ENCODE results near the gene KIT. TPM values are rescaled to one million over a fixed set of nuclear protein-coding genes. Genes with fewer than 3 reads are reported as not detected.
"Not testable (repeated sequence)": the region's sequence is repeated elsewhere in the genome, so short reads cannot be mapped to it uniquely, and the experiment has no call there.

Gene KIT
- polyA plus RNA-seq, 4 donors: 0.22 to 14.7 (median 2.2) TPM

GRCh38 chr4:54635318-54635717 is 22.4 kb upstream of the KIT start:
- no peaks in the 10 kb centered on the region for H3K36me3 ChIP-seq (ENCODE audit: control insufficient read depth in 3 of 3, insufficient read depth in 2 of 3, low read depth in 1 of 3, low read length in 3 of 3)
- H3K4me3 ChIP-seq (ENCODE audit: low read depth in 1 of 3, low read length in 3 of 3): no peak overlapping the region
- WGBS, 3 donors: 85 to 94% (median 87%) methylated on average over 3 of the region's 3 CpGs
- H3K27ac ChIP-seq (ENCODE audit: low read depth in 1 of 3, low read length in 2 of 3): no peak overlapping the region
- FAIRE-seq: no peak
- no peaks in the 10 kb centered on the region for H3K9me3 ChIP-seq (ENCODE audit: control insufficient read depth in 2 of 2, insufficient read depth in 1 of 2, low read depth in 1 of 2, low read length in 1 of 2)
- H3K27me3 ChIP-seq (ENCODE audit: control insufficient read depth in 3 of 3, insufficient read depth in 3 of 3, low read length in 3 of 3): peaks cover 0 to 4% (median 2%) of the 10 kb centered on the region in 3 donors
- DNase-seq: no peak
- H3K4me1 ChIP-seq (ENCODE audit: control insufficient read depth in 3 of 3, insufficient read depth in 2 of 3, low read depth in 1 of 3, low read length in 2 of 3): no peaks in the 10 kb centered on the region

GRCh38 chr4:54637325-54637724 is 20.4 kb upstream of the KIT start:
- WGBS, 3 donors: 50 to 64% (median 57%) methylated on average over 4 of the region's 4 CpGs
- H3K36me3 ChIP-seq (ENCODE audit: control insufficient read depth in 3 of 3, insufficient read depth in 2 of 3, low read depth in 1 of 3, low read length in 3 of 3): no peaks in the 10 kb centered on the region
- no peaks in the 10 kb centered on the region for H3K27me3 ChIP-seq (ENCODE audit: control insufficient read depth in 3 of 3, insufficient read depth in 3 of 3, low read length in 3 of 3)
- FAIRE-seq (no peak), DNase-seq (no peak)
- no peaks in the 10 kb centered on the region for H3K4me1 ChIP-seq (ENCODE audit: control insufficient read depth in 3 of 3, insufficient read depth in 2 of 3, low read depth in 1 of 3, low read length in 2 of 3)
- no peak overlapping the region for H3K27ac ChIP-seq (ENCODE audit: low read depth in 1 of 3, low read length in 2 of 3)
- no peak overlapping the region for H3K4me3 ChIP-seq (ENCODE audit: low read depth in 1 of 3, low read length in 3 of 3)
- no peaks in the 10 kb centered on the region for H3K9me3 ChIP-seq (ENCODE audit: control insufficient read depth in 2 of 2, insufficient read depth in 1 of 2, low read depth in 1 of 2, low read length in 1 of 2)

GRCh38 chr4:54641101-54641500 is 16.7 kb upstream of the KIT start:
- not testable (repeated sequence) for H3K4me3 ChIP-seq (ENCODE audit: low read depth in 1 of 3, low read length in 3 of 3); H3K27me3 ChIP-seq (ENCODE audit: control insufficient read depth in 3 of 3, insufficient read depth in 3 of 3, low read length in 3 of 3); FAIRE-seq; H3K9me3 ChIP-seq (ENCODE audit: control insufficient read depth in 2 of 2, insufficient read depth in 1 of 2, low read depth in 1 of 2, low read length in 1 of 2); H3K4me1 ChIP-seq (ENCODE audit: control insufficient read depth in 3 of 3, insufficient read depth in 2 of 3, low read depth in 1 of 3, low read length in 2 of 3); DNase-seq; H3K36me3 ChIP-seq (ENCODE audit: control insufficient read depth in 3 of 3, insufficient read depth in 2 of 3, low read depth in 1 of 3, low read length in 3 of 3); H3K27ac ChIP-seq (ENCODE audit: low read depth in 1 of 3, low read length in 2 of 3)
- 89 to 92% (median 92%) methylated on average over 9 of the region's 9 CpGs for WGBS, 3 donors

- Histone ChIP-seq H3K9me3 (ENCODE audit: control insufficient read depth in 2 of 2, insufficient read depth in 1 of 2, low read depth in 1 of 2, low read length in 1 of 2) (no peaks in the 10 kb centered on the region), H3K36me3 (ENCODE audit: control insufficient read depth in 3 of 3, insufficient read depth in 2 of 3, low read depth in 1 of 3, low read length in 3 of 3) (no peaks in the 10 kb centered on the region), H3K4me1 (ENCODE audit: control insufficient read depth in 3 of 3, insufficient read depth in 2 of 3, low read depth in 1 of 3, low read length in 2 of 3) (no peaks in the 10 kb centered on the region), H3K4me3 (ENCODE audit: low read depth in 1 of 3, low read length in 3 of 3) (no peak overlapping the region), H3K27ac (ENCODE audit: low read depth in 1 of 3, low read length in 2 of 3) (no peak overlapping the region), H3K27me3 (ENCODE audit: control insufficient read depth in 3 of 3, insufficient read depth in 3 of 3, low read length in 3 of 3) (no peaks in the 10 kb centered on the region)
- DNase-seq (peak in 1 of 2 donors; percentile 57), FAIRE-seq (no peak)
- 14 to 43% (median 32%) methylated on average over 5 of the region's 5 CpGs for WGBS, 3 donors
These were observed 14.6 kb upstream of the KIT start for GRCh38 chr4:54643172-54643571.

- Histone ChIP-seq H3K4me1 (ENCODE audit: control insufficient read depth in 3 of 3, insufficient read depth in 2 of 3, low read depth in 1 of 3, low read length in 2 of 3) (no peaks in the 10 kb centered on the region), H3K27ac (ENCODE audit: low read depth in 1 of 3, low read length in 2 of 3) (no peak overlapping the region), H3K36me3 (ENCODE audit: control insufficient read depth in 3 of 3, insufficient read depth in 2 of 3, low read depth in 1 of 3, low read length in 3 of 3) (no peaks in the 10 kb centered on the region), H3K9me3 (ENCODE audit: control insufficient read depth in 2 of 2, insufficient read depth in 1 of 2, low read depth in 1 of 2, low read length in 1 of 2) (no peaks in the 10 kb centered on the region), H3K27me3 (ENCODE audit: control insufficient read depth in 3 of 3, insufficient read depth in 3 of 3, low read length in 3 of 3) (no peaks in the 10 kb centered on the region), H3K4me3 (ENCODE audit: low read depth in 1 of 3, low read length in 3 of 3) (no peak overlapping the region)
- FAIRE-seq: no peak
- WGBS, 3 donors: 79 to 83% (median 81%) methylated on average over 6 of the region's 6 CpGs
- no peak for DNase-seq
These were observed 13.6 kb upstream of the KIT start for GRCh38 chr4:54643958-54644751.

- DNase-seq: no peak
- no peaks in the 10 kb centered on the region for H3K27me3 ChIP-seq (ENCODE audit: control insufficient read depth in 3 of 3, insufficient read depth in 3 of 3, low read length in 3 of 3)
- no peak overlapping the region for H3K27ac ChIP-seq (ENCODE audit: low read depth in 1 of 3, low read length in 2 of 3)
- H3K36me3 ChIP-seq (ENCODE audit: control insufficient read depth in 3 of 3, insufficient read depth in 2 of 3, low read depth in 1 of 3, low read length in 3 of 3): no peaks in the 10 kb centered on the region
- no peak for FAIRE-seq
- no peaks in the 10 kb centered on the region for H3K4me1 ChIP-seq (ENCODE audit: control insufficient read depth in 3 of 3, insufficient read depth in 2 of 3, low read depth in 1 of 3, low read length in 2 of 3)
- H3K9me3 ChIP-seq (ENCODE audit: control insufficient read depth in 2 of 2, insufficient read depth in 1 of 2, low read depth in 1 of 2, low read length in 1 of 2): no peaks in the 10 kb centered on the region
- WGBS, 3 donors: 69 to 100% (median 78%) methylated on average over 1 of the region's 1 CpG
- H3K4me3 ChIP-seq (ENCODE audit: low read depth in 1 of 3, low read length in 3 of 3): no peak overlapping the region
These were observed 11.9 kb upstream of the KIT start for GRCh38 chr4:54645830-54646229.

GRCh38 chr4:54647070-54647469 is 10.7 kb upstream of the KIT start:
- DNase-seq (no peak), FAIRE-seq (no peak)
- no peaks in the 10 kb centered on the region for H3K9me3 ChIP-seq (ENCODE audit: control insufficient read depth in 2 of 2, insufficient read depth in 1 of 2, low read depth in 1 of 2, low read length in 1 of 2)
- 49 to 55% (median 49%) methylated on average over 4 of the region's 4 CpGs for WGBS, 3 donors
- H3K27ac ChIP-seq (ENCODE audit: low read depth in 1 of 3, low read length in 2 of 3): no peak overlapping the region
- no peaks in the 10 kb centered on the region for H3K27me3 ChIP-seq (ENCODE audit: control insufficient read depth in 3 of 3, insufficient read depth in 3 of 3, low read length in 3 of 3)
- no peaks in the 10 kb centered on the region for H3K36me3 ChIP-seq (ENCODE audit: control insufficient read depth in 3 of 3, insufficient read depth in 2 of 3, low read depth in 1 of 3, low read length in 3 of 3)
- H3K4me3 ChIP-seq (ENCODE audit: low read depth in 1 of 3, low read length in 3 of 3): no peak overlapping the region
- no peaks in the 10 kb centered on the region for H3K4me1 ChIP-seq (ENCODE audit: control insufficient read depth in 3 of 3, insufficient read depth in 2 of 3, low read depth in 1 of 3, low read length in 2 of 3)

- Histone ChIP-seq H3K4me1 (ENCODE audit: control insufficient read depth in 3 of 3, insufficient read depth in 2 of 3, low read depth in 1 of 3, low read length in 2 of 3) (no peaks in the 10 kb centered on the region), H3K27me3 (ENCODE audit: control insufficient read depth in 3 of 3, insufficient read depth in 3 of 3, low read length in 3 of 3) (peaks cover 0 to 9% (median 0%) of the 10 kb centered on the region in 3 donors), H3K27ac (ENCODE audit: low read depth in 1 of 3, low read length in 2 of 3) (no peak overlapping the region), H3K9me3 (ENCODE audit: control insufficient read depth in 2 of 2, insufficient read depth in 1 of 2, low read depth in 1 of 2, low read length in 1 of 2) (no peaks in the 10 kb centered on the region), H3K4me3 (ENCODE audit: low read depth in 1 of 3, low read length in 3 of 3) (no peak overlapping the region), H3K36me3 (ENCODE audit: control insufficient read depth in 3 of 3, insufficient read depth in 2 of 3, low read depth in 1 of 3, low read length in 3 of 3) (no peaks in the 10 kb centered on the region)
- WGBS, 3 donors: 89 to 96% (median 93%) methylated on average over 3 of the region's 3 CpGs
- DNase-seq (no peak), FAIRE-seq (no peak)
These were observed 6.7 kb upstream of the KIT start for GRCh38 chr4:54651050-54651449.

GRCh38 chr4:54654753-54655152 is 3.0 kb upstream of the KIT start:
- no peak overlapping the region for H3K4me3 ChIP-seq (ENCODE audit: low read depth in 1 of 3, low read length in 3 of 3)
- no peaks in the 10 kb centered on the region for H3K36me3 ChIP-seq (ENCODE audit: control insufficient read depth in 3 of 3, insufficient read depth in 2 of 3, low read depth in 1 of 3, low read length in 3 of 3)
- DNase-seq (no peak), FAIRE-seq (no peak)
- 50 to 74% (median 53%) methylated on average over 4 of the region's 4 CpGs for WGBS, 3 donors
- no peaks in the 10 kb centered on the region for H3K9me3 ChIP-seq (ENCODE audit: control insufficient read depth in 2 of 2, insufficient read depth in 1 of 2, low read depth in 1 of 2, low read length in 1 of 2)
- peaks cover 0 to 8% (median 0%) of the 10 kb centered on the region in 3 donors for H3K4me1 ChIP-seq (ENCODE audit: control insufficient read depth in 3 of 3, insufficient read depth in 2 of 3, low read depth in 1 of 3, low read length in 2 of 3)
- H3K27me3 ChIP-seq (ENCODE audit: control insufficient read depth in 3 of 3, insufficient read depth in 3 of 3, low read length in 3 of 3): peaks cover 2 to 45% (median 6%) of the 10 kb centered on the region in 3 donors
- no peak overlapping the region for H3K27ac ChIP-seq (ENCODE audit: low read depth in 1 of 3, low read length in 2 of 3)

All from small intestine (tissue), 7 donors.